Central memory CD8-positive, alpha-beta T cell (primary cell): ENCODE data around the gene CNIH4.
"Not testable (repeated sequence)": the region's sequence is repeated elsewhere in the genome, so short reads cannot be mapped to it uniquely, and the experiment has no call there.

Source experiments
- ATAC-seq: fragments of 150-1000 bp; cut with Tn5 transposase; replicated peaks from 2 replicates; pipeline ENCODE4 v1.10.0; 2022; ENCODE audit warnings: mild to moderate bottlenecking, moderate FRiP score, moderate number of reproducible peaks; ENCODE audit not compliant: poor library complexity, severe bottlenecking; ENCODE audit errors: extremely low read depth
- DNase-seq, 2 donors: peaks; one replicate each; pipeline ENCODE4 v3.0.0; 2021; ENCODE audit warnings: low spot score in 2 of 2
- H3K27ac Mint-ChIP-seq: one replicate; pipeline ENCODE4 v1.8.0; 2022; ENCODE audit warnings: low read depth, mild to moderate bottlenecking, moderate library complexity, mixed read lengths
- H3K27me3 Mint-ChIP-seq: one replicate; pipeline ENCODE4 v1.8.0; 2022; ENCODE audit warnings: mixed read lengths
- H3K36me3 Mint-ChIP-seq: one replicate; pipeline ENCODE4 v1.8.0; 2022; ENCODE audit warnings: mild to moderate bottlenecking, moderate library complexity, mixed read lengths; ENCODE audit not compliant: insufficient read depth
- H3K4me1 Mint-ChIP-seq: one replicate; pipeline ENCODE4 v1.8.0; 2022; ENCODE audit warnings: mixed read lengths
- H3K4me3 Mint-ChIP-seq: one replicate; pipeline ENCODE4 v1.8.0; 2022; ENCODE audit warnings: mild to moderate bottlenecking, moderate library complexity, mixed read lengths
- H3K9me3 Mint-ChIP-seq: one replicate; pipeline ENCODE4 v1.8.0; 2022; ENCODE audit warnings: mixed read lengths

CNIH4 gene

GRCh38 chr1:224333309-224333926 lies 23.3 kb upstream of the CNIH4 start:
- DNase-seq, result no peak
- H3K36me3 Mint-ChIP-seq, result peaks cover 12% of the 10 kb centered on the region
- H3K27me3 Mint-ChIP-seq, result no peaks in the 10 kb centered on the region
- no peaks in the 10 kb centered on the region for H3K9me3 Mint-ChIP-seq
- ATAC-seq, result no peak
- peaks cover 34% of the 10 kb centered on the region for H3K4me1 Mint-ChIP-seq
- no peak overlapping the region for H3K4me3 Mint-ChIP-seq
- H3K27ac Mint-ChIP-seq, result peak overlapping the region; percentile 59

GRCh38 chr1:224333939-224334786 lies 22.5 kb upstream of the CNIH4 start:
- DNase-seq, result no peak
- H3K27ac Mint-ChIP-seq, result no peak overlapping the region

GRCh38 chr1:224338150-224338838 lies 18.4 kb upstream of the CNIH4 start:
- Mint-ChIP-seq H3K27ac (no peak overlapping the region), H3K9me3 (peaks cover under 1% of the 10 kb centered on the region), H3K4me1 (peaks cover 5% of the 10 kb centered on the region), H3K36me3 (no peaks in the 10 kb centered on the region), H3K4me3 (no peak overlapping the region), H3K27me3 (no peaks in the 10 kb centered on the region)
- ATAC-seq (no peak), DNase-seq (no peak)

More at GRCh38 chr1:224333939-224334786, 22.5 kb upstream of the CNIH4 start:
- no peaks in the 10 kb centered on the region for H3K9me3 Mint-ChIP-seq
- peaks cover 12% of the 10 kb centered on the region for H3K36me3 Mint-ChIP-seq
- no peaks in the 10 kb centered on the region for H3K27me3 Mint-ChIP-seq
- no peak for ATAC-seq
- H3K4me3 Mint-ChIP-seq, result no peak overlapping the region
- H3K4me1 Mint-ChIP-seq, result peaks cover 29% of the 10 kb centered on the region

GRCh38 chr1:224339442-224340033 lies 17.1 kb upstream of the CNIH4 start:
- no peaks in the 10 kb centered on the region for H3K4me1 Mint-ChIP-seq
- no peak overlapping the region for H3K27ac Mint-ChIP-seq
- no peaks in the 10 kb centered on the region for H3K36me3 Mint-ChIP-seq
- DNase-seq (no peak), ATAC-seq (no peak)
- H3K4me3 Mint-ChIP-seq, result no peak overlapping the region
- peaks cover 7% of the 10 kb centered on the region for H3K9me3 Mint-ChIP-seq
- H3K27me3 Mint-ChIP-seq, result no peaks in the 10 kb centered on the region

- H3K4me3 Mint-ChIP-seq, result peak overlapping the region; percentile 67
Measured at GRCh38 chr1:224340453-224341384, 16.0 kb upstream of the CNIH4 start.

GRCh38 chr1:224343679-224344078 lies 13.0 kb upstream of the CNIH4 start:
- DNase-seq, result no peak
- Mint-ChIP-seq H3K27ac (no peak overlapping the region), H3K36me3 (no peaks in the 10 kb centered on the region), H3K4me3 (no peak overlapping the region), H3K27me3 (peaks cover 13% of the 10 kb centered on the region), H3K4me1 (no peaks in the 10 kb centered on the region), H3K9me3 (peaks cover 7% of the 10 kb centered on the region)
- ATAC-seq, result no peak

More at GRCh38 chr1:224340453-224341384, 16.0 kb upstream of the CNIH4 start:
- H3K9me3 Mint-ChIP-seq, DNase-seq, H3K27ac Mint-ChIP-seq, H3K4me1 Mint-ChIP-seq, H3K27me3 Mint-ChIP-seq, H3K36me3 Mint-ChIP-seq: not testable (repeated sequence)
- peak; percentile 60 for ATAC-seq

- DNase-seq, result no peak
- Mint-ChIP-seq H3K9me3 (peaks cover 7% of the 10 kb centered on the region), H3K27me3 (peaks cover 13% of the 10 kb centered on the region), H3K27ac (no peak overlapping the region), H3K36me3 (no peaks in the 10 kb centered on the region), H3K4me3 (no peak overlapping the region), H3K4me1 (no peaks in the 10 kb centered on the region)
- no peak for ATAC-seq
Measured at GRCh38 chr1:224348137-224348536, 8.5 kb upstream of the CNIH4 start.

GRCh38 chr1:224349716-224350115 lies 7.0 kb upstream of the CNIH4 start:
- peaks cover 13% of the 10 kb centered on the region for H3K27me3 Mint-ChIP-seq

GRCh38 chr1:224352436-224353085 lies 4.1 kb upstream of the CNIH4 start:
- H3K27me3 Mint-ChIP-seq, DNase-seq, H3K27ac Mint-ChIP-seq, ATAC-seq, H3K4me3 Mint-ChIP-seq, H3K36me3 Mint-ChIP-seq, H3K9me3 Mint-ChIP-seq: not testable (repeated sequence)
- peaks cover 15% of the 10 kb centered on the region for H3K4me1 Mint-ChIP-seq

More at GRCh38 chr1:224349716-224350115, 7.0 kb upstream of the CNIH4 start:
- not testable (repeated sequence) for DNase-seq, H3K36me3 Mint-ChIP-seq, H3K4me1 Mint-ChIP-seq, H3K27ac Mint-ChIP-seq, H3K4me3 Mint-ChIP-seq, H3K9me3 Mint-ChIP-seq, ATAC-seq

GRCh38 chr1:224353975-224354925 lies 2.4 kb upstream of the CNIH4 start:
- no peak for DNase-seq
- Mint-ChIP-seq H3K27me3 (no peaks in the 10 kb centered on the region), H3K9me3 (no peaks in the 10 kb centered on the region), H3K4me3 (no peak overlapping the region), H3K4me1 (peaks cover 32% of the 10 kb centered on the region), H3K27ac (no peak overlapping the region), H3K36me3 (peaks cover 5% of the 10 kb centered on the region)
- ATAC-seq, result no peak
